CD4-positive, alpha-beta T cell (primary cell): ENCODE results near the gene ZC3HAV1. TPM values are rescaled to one million over a fixed set of nuclear protein-coding genes. Genes with fewer than 3 reads are reported as not detected.
A peak's percentile ranks its signal among the peaks of the same experiment; 100 is the strongest.

Experiments used
- ATAC-seq: fragments of 200-7000 bp; cut with Tn5 transposase; one replicate; pipeline ENCODE4 v1.10.0; 2022; ENCODE audit warnings: mild to moderate bottlenecking; ENCODE audit not compliant: poor library complexity
- CTCF ChIA-PET: fragments of 350-600 bp; sonication (Branson Sonifier 250); formaldehyde crosslinking; loops from one replicate; lab custom pipeline; 2021; ENCODE audit warnings: antibody characterized with exemption, inconsistent platforms; lab: Charles Lee
- POLR2A ChIA-PET: fragments of 350-600 bp; sonication (Branson Sonifier 250); formaldehyde crosslinking; loops from one replicate; lab custom pipeline; 2021; ENCODE audit warnings: antibody characterized with exemption, inconsistent platforms; lab: Charles Lee
- DNase-seq, 14 experiments: peaks; one replicate each; pipeline ENCODE4 v3.0.0-alpha.2; 2013 to 2020; ENCODE audit warnings: mixed read lengths in 2 of 14
- H3K27ac ChIP-seq, 2 donors: one replicate each; pipeline versions ENCODE4 v1.5.1 to v1.7.0; 2013; ENCODE audit warnings: low read length in 2 of 2, low read depth in 1 of 2, mild to moderate bottlenecking in 1 of 2
- H3K27me3 ChIP-seq, 2 experiments: 1 replicate in 1 of 2; 2 replicates in 1 of 2; pipeline versions ENCODE4 v1.6.1 to v1.7.0; 2013; ENCODE audit warnings: low read length in 2 of 2, control low read depth in 1 of 2, mild to moderate bottlenecking in 1 of 2, moderate library complexity in 1 of 2; ENCODE audit not compliant: insufficient read depth in 2 of 2, control insufficient read depth in 1 of 2
- H3K36me3 ChIP-seq: one replicate; pipeline ENCODE4 v1.6.1; 2013; ENCODE audit warnings: low read length, control low read depth; ENCODE audit not compliant: insufficient read depth
- H3K4me1 ChIP-seq: one replicate; pipeline ENCODE4 v1.6.1; 2013; ENCODE audit warnings: low read length, control low read depth; ENCODE audit not compliant: insufficient read depth
- H3K4me3 ChIP-seq: one replicate; pipeline ENCODE4 v1.5.1; 2013; ENCODE audit warnings: mild to moderate bottlenecking, low read length, moderate library complexity
- H3K9me3 ChIP-seq, 2 experiments: 1 replicate in 1 of 2; 2 replicates in 1 of 2; pipeline versions ENCODE4 v1.6.1 to v1.7.0; 2013; ENCODE audit warnings: low read length in 2 of 2, mild to moderate bottlenecking in 2 of 2, control low read depth in 1 of 2, moderate library complexity in 1 of 2; ENCODE audit not compliant: control insufficient read depth in 1 of 2, insufficient read depth in 1 of 2
- H3K27ac Mint-ChIP-seq: one replicate; pipeline ENCODE4 v1.8.0; 2020; ENCODE audit warnings: mixed read lengths
- H3K27me3 Mint-ChIP-seq: one replicate; pipeline ENCODE4 v1.8.0; 2021; ENCODE audit warnings: mixed read lengths
- H3K36me3 Mint-ChIP-seq: one replicate; pipeline ENCODE4 v1.8.0; 2021; ENCODE audit warnings: low read depth, mixed read lengths
- H3K4me1 Mint-ChIP-seq: one replicate; pipeline ENCODE4 v1.8.0; 2021; ENCODE audit warnings: low read depth, mixed read lengths
- H3K4me3 Mint-ChIP-seq: one replicate; pipeline ENCODE4 v1.8.0; 2020; ENCODE audit warnings: mild to moderate bottlenecking, mixed read lengths
- H3K9me3 Mint-ChIP-seq: one replicate; pipeline ENCODE4 v1.8.0; 2020; ENCODE audit warnings: mixed read lengths
- intact Hi-C, 2 experiments: fragments of 100-400 bp; cut with DNase I in 1 of 2; cut with micrococcal nuclease in 1 of 2; formaldehyde crosslinking; loops; one replicate each; pipeline versions ENCODE4 v1.15.1 to v1.9.0; 2023 to 2025; cut with DNase I, micrococcal nuclease
- total RNA-seq, 174 experiments: library from RNA in 2 of 174; stranded (reverse) in 2 of 174; gene quantifications; one replicate each; pipeline ENCODE4 v1.2.3 and lab custom pipeline; 2021 to 2026
- TF ChIP-seq, protein P1 (sequence below): fragments of 200-600 bp; IDR thresholded peaks from one replicate; pipeline ENCODE4 v1.8.0; 2022; ENCODE audit warnings: antibody characterized with exemption, mild to moderate bottlenecking

ZC3HAV1 gene
- total RNA-seq, 2 experiments from 2014 or later, result 169 to 178 TPM

GRCh38 chr7:139034336-139034735, 75.2 kb downstream of the ZC3HAV1 start:
- no peaks in the 10 kb centered on the region for H3K27me3 ChIP-seq
- H3K36me3 ChIP-seq, result no peaks in the 10 kb centered on the region
- TF ChIP-seq, protein P1, sequence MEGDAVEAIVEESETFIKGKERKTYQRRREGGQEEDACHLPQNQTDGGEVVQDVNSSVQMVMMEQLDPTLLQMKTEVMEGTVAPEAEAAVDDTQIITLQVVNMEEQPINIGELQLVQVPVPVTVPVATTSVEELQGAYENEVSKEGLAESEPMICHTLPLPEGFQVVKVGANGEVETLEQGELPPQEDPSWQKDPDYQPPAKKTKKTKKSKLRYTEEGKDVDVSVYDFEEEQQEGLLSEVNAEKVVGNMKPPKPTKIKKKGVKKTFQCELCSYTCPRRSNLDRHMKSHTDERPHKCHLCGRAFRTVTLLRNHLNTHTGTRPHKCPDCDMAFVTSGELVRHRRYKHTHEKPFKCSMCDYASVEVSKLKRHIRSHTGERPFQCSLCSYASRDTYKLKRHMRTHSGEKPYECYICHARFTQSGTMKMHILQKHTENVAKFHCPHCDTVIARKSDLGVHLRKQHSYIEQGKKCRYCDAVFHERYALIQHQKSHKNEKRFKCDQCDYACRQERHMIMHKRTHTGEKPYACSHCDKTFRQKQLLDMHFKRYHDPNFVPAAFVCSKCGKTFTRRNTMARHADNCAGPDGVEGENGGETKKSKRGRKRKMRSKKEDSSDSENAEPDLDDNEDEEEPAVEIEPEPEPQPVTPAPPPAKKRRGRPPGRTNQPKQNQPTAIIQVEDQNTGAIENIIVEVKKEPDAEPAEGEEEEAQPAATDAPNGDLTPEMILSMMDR, result no peak
- ATAC-seq (no peak), DNase-seq (no peak)
- no peaks in the 10 kb centered on the region for H3K27me3 Mint-ChIP-seq
- intact Hi-C loops, result no loop called here
- H3K27ac ChIP-seq, result no peak overlapping the region
- no peaks in the 10 kb centered on the region for H3K9me3 ChIP-seq
- H3K4me3 Mint-ChIP-seq, result peak overlapping the region; percentile 77
- CTCF ChIA-PET, result interaction anchor here (0.7 kb wide), 1 partner anchor 20 kb away, joined by 3 read pairs; no protein-coding TSS in a partner anchor
- POLR2A ChIA-PET, result interaction anchor here (1.2 to 3.5 kb wide), 3 partner anchors 11 to 60 kb away, joined by 3 to 23 read pairs (median 9); no protein-coding TSS in a partner anchor
- H3K4me3 ChIP-seq, result no peak overlapping the region
- no peaks in the 10 kb centered on the region for H3K9me3 Mint-ChIP-seq
- H3K4me1 Mint-ChIP-seq, result peaks cover 18% of the 10 kb centered on the region
- H3K36me3 Mint-ChIP-seq, result no peaks in the 10 kb centered on the region
- peaks cover 22% of the 10 kb centered on the region for H3K4me1 ChIP-seq
- no peak overlapping the region for H3K27ac Mint-ChIP-seq

DNA sequence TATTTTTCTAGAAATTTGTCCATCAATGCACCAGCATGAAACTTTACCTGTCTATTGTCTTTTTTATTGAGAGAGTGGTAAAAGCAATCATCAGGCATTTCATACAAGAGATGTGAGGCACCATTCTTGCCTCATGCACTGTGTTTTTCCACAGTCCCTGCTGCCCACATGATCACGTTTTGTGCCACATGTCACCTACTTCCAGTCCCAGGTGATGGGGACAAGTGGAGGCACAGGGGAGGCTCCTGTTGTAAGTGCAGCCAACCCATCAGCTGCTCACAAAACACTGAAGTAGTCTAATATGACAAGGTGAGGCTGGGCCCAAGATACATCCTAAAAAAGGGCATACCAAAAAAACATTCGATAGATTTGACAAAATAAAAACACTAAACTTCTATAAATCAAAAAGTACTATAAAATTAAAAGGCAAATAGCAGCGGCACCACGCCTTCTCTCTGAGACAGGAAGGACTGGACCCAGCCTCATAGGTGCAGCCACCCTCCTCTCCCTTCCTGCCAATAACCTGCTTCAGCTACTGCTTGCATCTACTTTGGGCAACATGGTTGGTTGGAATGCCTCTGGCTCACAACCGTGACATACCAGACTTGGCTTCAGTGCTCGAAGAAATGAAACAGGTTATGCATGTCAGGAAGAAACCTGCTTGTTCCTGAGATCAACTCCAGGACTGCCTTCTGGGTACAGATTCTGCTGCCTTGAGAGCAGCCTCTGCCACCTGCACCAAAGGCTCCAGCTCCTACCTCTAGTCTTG, 76.0 kb downstream of the ZC3HAV1 start:
- Histone ChIP-seq H3K4me3 (no peak overlapping the region), H3K4me1 (peaks cover 22% of the 10 kb centered on the region), H3K36me3 (no peaks in the 10 kb centered on the region), H3K27ac (no peak overlapping the region), H3K27me3 (no peaks in the 10 kb centered on the region), H3K9me3 (no peaks in the 10 kb centered on the region)
- ChIA-PET CTCF (interaction anchor here (1.0 kb wide), 1 partner anchor 17 kb away, joined by 3 read pairs; no protein-coding TSS in a partner anchor), POLR2A (interaction anchor here (1.8 to 3.8 kb wide), 2 partner anchors 9 to 61 kb away, joined by 9 to 14 read pairs; no protein-coding TSS in a partner anchor)
- Mint-ChIP-seq H3K27ac (no peak overlapping the region), H3K27me3 (no peaks in the 10 kb centered on the region), H3K4me1 (peaks cover 18% of the 10 kb centered on the region), H3K9me3 (no peaks in the 10 kb centered on the region), H3K4me3 (peak overlapping the region; percentile 6), H3K36me3 (no peaks in the 10 kb centered on the region)
- DNase-seq, result no peak
- TF ChIP-seq, protein P1, result no peak
- peak; percentile 13 for ATAC-seq
- intact Hi-C loops, result no loop called here

GRCh38 chr7:139032473-139032872, 77.0 kb downstream of the ZC3HAV1 start:
- no peak for DNase-seq
- Histone ChIP-seq H3K27ac (no peak overlapping the region), H3K4me3 (no peak overlapping the region), H3K4me1 (peaks cover 22% of the 10 kb centered on the region), H3K9me3 (no peaks in the 10 kb centered on the region), H3K27me3 (no peaks in the 10 kb centered on the region), H3K36me3 (no peaks in the 10 kb centered on the region)
- Mint-ChIP-seq H3K4me1 (peaks cover 18% of the 10 kb centered on the region), H3K36me3 (no peaks in the 10 kb centered on the region), H3K27me3 (no peaks in the 10 kb centered on the region), H3K27ac (no peak overlapping the region), H3K9me3 (no peaks in the 10 kb centered on the region), H3K4me3 (no peak overlapping the region)
- intact Hi-C loops, result no loop called here
- ChIA-PET CTCF (interaction anchor here (1.0 kb wide), 1 partner anchor 16 kb away, joined by 3 read pairs; no protein-coding TSS in a partner anchor), POLR2A (interaction anchor here (1.1 to 3.8 kb wide), 2 partner anchors 10 to 20 kb away, joined by 3 to 14 read pairs; no protein-coding TSS in a partner anchor)
- TF ChIP-seq, protein P1, result no peak
- no peak for ATAC-seq
